Measurements from ENCODE around the gene CSN1S1.
"Not testable (repeated sequence)": the region's sequence is repeated elsewhere in the genome, so short reads cannot be mapped to it uniquely, and the experiment has no call there.

CSN1S1 gene, protein sequence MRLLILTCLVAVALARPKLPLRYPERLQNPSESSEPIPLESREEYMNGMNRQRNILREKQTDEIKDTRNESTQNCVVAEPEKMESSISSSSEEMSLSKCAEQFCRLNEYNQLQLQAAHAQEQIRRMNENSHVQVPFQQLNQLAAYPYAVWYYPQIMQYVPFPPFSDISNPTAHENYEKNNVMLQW
- long read RNA-seq, donor 1 = 0 reads
- long read RNA-seq, donor 2 = 0 reads
- long read RNA-seq, donor 3, partial matches to known transcripts = 111 of 246 reads
- long read RNA-seq, donor 3, other reads (novel, unspliced or antisense) = 135 of 246 reads
- long read RNA-seq, donor 4 = 0 reads
- long read RNA-seq, donor 5 = 0 reads
- long read RNA-seq, donor 6 = 0 reads
- long read RNA-seq, donor 7 = 0 reads
- long read RNA-seq, donor 8 = 0 reads

GRCh38 chr4:69930768-69931167 lies at the start of gene CSN1S1:
CSN1S1 (plus strand) TSS chr4:69931068; CDS start chr4:69932556, 1,488 bp downstream.
- no peak for DNase-seq

DNA sequence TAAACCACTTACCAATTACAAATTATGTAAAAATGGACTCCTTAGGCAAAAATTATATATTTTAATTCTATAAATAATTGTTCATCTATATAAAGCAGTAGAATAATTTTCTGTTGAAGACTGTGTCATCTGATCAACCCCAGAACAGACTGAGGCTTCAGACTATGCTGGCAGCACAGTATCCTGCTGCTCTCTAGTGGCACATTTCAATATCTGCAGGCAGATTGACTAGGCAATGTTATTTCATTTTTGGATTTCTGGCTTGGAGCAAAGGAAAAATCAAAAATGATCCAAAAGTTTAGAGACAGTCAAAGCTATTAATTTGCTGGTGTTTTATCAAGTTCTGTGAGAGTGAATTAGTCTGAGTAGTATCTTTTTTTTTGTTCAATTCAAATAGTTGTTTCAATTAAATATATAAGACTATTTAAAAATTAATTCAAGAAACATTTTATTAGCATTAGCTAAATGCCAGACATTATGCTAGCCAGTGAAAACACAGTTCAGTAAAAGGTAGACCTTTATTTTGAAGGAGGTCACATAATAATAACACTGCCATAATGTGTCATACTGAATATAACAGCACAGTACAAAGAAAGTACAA lies 49.6 kb upstream of the CSN1S1 start:
- DNase-seq = no peak

DNA sequence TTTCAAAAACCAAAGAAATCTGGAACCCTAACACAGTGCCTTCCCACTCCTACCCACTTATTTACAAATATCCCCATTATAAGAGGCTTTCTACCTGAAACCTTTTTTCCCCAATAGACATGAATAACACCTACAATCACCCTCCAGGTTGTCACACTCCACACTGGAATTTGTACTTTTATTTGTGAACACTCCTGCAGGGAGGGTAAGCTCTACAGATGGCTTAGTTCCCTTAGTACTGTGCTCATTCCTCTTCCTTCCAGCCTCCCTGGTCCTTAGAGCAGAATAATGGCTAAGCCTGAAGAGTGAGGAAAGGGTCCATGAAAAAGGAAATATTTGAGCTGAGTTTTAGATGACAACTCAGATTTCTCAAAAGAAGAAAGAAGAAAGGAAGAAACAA lies 48.7 kb upstream of the CSN1S1 start:
- no peak for DNase-seq

DNA sequence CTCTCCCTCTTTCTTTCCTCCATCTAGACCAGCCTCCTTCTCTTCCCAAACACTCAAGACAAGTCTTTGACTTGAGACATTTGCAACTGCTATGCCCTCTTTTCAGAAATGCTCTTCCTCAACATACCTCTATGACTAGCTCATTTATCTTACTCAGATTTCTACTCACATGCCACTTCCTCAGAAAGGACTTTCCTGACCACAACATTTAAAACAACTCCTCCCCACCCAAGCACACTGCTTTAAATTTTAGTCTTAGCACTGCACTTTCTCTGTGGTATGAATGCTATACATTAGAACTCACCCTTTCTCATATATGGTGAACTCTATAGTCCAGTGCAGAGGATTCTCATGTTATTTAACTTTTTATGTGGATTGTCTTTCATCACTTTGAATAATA lies 42.5 kb upstream of the CSN1S1 start:
- DNase-seq = no peak

DNA sequence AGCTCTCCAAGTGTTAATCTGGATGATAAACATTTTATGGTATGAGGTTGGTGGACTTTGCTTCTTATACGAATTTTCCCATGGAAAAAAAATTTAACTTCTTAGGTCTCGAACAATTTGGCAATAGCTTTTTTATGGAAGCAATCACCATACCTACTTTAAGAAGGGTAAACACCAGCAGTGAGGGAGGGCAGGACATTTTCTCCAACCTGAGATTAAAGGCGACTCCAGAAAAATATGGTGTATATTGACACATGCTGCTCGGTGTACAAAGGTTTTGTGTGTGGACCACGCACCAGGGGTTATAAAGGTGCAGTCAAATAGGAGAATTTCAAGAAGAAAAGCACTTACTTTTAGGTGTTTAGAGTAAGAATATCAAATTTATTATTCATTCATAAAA lies 36.7 kb upstream of the CSN1S1 start:
- no peak for DNase-seq

- no peak for DNase-seq
Observed at GRCh38 chr4:69894721-69895120, 36.1 kb upstream of the CSN1S1 start.

- no peak for DNase-seq
Observed at GRCh38 chr4:69896530-69897116, 34.2 kb upstream of the CSN1S1 start.

DNA sequence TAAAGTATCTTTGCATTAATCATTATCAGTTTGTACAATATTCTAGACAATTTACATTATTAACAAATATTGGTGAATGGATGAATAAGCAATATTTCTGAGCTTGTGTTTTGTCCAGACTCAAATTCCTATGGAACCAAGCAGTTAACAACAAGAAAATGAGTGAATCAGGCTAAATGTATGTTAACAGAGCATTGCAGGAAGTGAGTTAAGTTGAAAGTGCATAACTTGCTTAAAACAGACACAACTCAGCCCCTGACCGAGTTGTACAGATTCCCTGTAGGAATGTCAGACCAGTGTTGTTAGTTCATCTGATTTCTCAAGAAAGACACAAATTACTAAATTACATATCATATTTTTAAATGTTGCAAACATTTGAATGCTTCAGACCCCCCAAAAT lies 23.7 kb upstream of the CSN1S1 start:
- DNase-seq = no peak

- no peak for DNase-seq
Observed at GRCh38 chr4:69909195-69909594, 21.7 kb upstream of the CSN1S1 start.

DNA sequence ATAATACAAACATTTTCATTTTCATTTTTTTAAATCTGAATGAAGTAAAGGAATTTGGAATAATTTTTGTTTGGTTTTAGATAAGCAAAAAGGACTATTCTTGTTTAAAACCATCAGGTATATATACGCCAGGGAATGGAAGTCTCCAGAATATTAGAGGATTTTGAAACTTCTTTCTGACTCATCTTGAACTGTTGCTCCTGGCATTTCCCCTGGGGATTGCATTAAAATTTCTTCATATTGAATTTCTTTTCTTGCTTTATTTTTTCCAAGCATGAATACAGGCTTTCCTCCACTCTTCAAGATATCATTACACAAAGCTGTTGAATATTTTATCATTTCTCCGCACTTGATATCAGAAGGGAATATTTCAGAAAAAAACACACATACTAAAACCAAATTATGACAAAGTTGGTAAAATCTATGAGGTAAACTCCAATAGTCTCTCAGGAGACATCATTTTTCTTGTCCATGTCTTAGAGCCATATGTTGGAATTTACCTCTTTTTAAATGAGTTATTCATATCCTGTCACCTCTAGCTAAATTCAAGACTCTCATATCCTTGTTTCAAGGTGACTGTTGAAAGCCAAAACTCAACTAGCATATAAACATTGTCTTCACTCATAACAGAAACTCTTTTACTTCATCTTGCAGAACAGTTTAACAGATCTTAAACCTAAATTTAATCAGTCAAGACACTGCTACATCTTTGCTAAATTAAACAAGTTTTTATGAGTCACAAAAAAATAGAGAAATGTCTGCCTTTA lies 20.7 kb upstream of the CSN1S1 start:
- no peak for DNase-seq

DNA sequence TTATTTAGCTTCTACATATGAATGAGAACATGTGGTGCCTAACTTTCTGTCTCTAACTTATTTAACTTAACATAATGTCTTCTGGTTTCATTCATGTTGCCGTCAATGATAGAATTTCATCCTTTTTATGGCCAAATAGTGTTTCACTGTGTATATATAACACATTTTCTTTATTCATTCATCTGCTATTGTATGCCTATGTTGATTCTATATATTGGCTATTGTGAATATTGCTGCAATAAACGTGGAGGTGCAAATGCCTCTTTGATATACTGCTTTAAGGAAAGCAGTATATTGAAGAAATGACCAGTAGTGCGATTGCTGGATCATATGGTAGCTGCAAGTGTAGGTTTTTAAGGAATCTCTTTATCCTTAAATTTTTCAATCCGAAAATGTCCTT lies 10.0 kb upstream of the CSN1S1 start:
- DNase-seq = no peak

DNA sequence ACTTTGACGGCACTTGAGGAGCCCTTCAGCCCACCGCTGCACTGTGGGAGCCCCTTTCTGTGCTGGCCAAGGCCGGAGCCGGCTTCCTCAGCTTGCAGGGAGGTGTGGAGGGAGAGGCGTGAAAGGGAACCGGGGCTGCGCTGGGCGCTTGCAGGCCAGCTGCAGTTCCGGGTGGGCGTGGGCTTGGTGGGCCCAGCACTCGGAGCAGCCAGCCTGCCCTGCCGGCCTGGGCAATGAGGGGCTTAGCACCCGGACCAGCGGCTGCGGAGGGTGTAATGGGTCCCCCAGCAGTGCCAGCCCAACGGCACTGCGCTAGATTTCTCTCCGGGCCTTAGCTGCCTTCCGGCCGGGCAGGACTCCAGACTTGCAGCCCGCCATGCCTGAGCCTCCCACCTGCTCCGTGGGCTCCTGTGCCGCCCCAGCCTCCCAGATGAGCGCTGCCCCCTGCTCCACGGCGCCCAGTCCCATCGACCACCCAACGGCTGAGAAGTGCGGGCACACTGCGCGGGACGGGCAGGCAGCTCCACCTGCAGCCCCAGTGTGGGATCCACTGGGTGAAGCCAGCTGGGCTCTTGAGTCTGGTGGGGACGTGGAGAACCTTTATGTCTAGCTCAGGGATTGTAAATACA lies 7.0 kb upstream of the CSN1S1 start:
- not testable (repeated sequence) for DNase-seq

GRCh38 chr4:69934150-69934549 lies 3.3 kb downstream of the CSN1S1 start:
- DNase-seq = no peak

GRCh38 chr4:69936566-69936965 lies 5.7 kb downstream of the CSN1S1 start:
- no peak for DNase-seq

GRCh38 chr4:69951602-69952001 lies 20.7 kb downstream of the CSN1S1 start:
- DNase-seq = no peak

- DNase-seq = no peak
Observed at GRCh38 chr4:69957209-69957608, 26.3 kb downstream of the CSN1S1 start.

DNA sequence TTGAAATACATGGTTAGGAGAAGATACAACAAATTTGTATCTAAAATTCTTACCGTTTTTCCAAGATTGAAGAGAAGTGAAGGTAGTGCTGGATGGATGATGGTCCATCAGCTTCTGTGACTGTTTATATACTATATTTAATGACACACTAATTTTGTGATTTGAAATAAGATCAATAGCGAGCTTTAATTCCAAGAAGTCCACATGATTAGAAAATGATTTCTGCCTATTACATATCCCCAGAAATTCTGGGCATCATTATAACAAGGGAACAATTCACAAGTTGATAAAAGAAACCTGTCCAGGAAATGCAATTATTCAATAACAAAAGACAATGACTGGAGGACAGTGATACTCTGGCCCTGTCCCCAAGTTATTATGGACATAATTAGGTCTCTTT lies 34.8 kb downstream of the CSN1S1 start, which contains the start of gene CSN2:
TSS of gene CSN2 (minus strand) at position 101 of the 400 bp plus-strand sequence. CDS start 4,733 bp downstream, outside the sequence.
- no peak for DNase-seq

DNA sequence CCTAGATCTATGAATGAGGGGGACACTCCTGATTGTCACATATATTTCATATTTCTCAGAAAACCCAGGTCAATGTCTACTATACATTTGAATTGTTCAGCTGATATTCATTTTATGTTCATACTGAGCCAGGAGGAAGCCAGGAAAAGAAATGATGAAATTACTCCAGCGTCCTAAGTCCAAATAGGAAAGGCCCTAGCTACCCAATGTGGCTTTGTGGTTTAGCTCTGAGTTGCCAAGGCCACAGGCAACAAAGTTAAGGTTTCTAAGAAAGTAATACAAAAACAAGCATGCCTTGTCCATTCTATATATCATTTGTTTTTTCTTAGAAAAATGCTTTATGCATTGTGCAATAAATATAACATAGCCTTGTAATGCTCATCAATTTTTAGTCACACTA lies 39.2 kb downstream of the CSN1S1 start:
- no peak for DNase-seq

GRCh38 chr4:69974631-69975030 lies 43.8 kb downstream of the CSN1S1 start:
- no peak for DNase-seq

DNA sequence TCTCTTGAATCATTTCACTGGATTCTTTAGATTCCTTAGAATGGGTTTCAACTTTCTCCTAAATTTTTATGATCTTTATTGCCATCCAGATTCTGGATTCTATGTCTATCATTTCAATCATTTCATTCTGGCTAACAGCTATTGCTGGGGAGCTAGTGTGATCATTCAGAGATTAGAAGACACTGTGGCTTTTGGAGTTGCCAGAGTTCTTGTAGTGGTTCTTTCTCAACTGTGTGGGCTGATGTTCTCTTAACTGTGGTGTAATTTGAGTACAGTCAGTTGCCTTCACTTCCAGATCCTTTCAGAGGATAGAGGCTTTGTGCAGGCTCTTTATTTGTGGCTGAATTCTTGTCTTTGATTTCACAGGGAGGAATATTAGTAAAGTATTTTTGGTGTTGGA lies 46.7 kb downstream of the CSN1S1 start:
- DNase-seq = no peak

GRCh38 chr4:69984030-69984443 lies 53.2 kb downstream of the CSN1S1 start:
- peak; percentile 8 for DNase-seq

GRCh38 chr4:69986663-69987062 lies 55.8 kb downstream of the CSN1S1 start:
- DNase-seq = no peak

Data from right kidney (tissue), 9 donors.